ENCODE results near the gene FUBP3.

Gene FUBP3

DNA sequence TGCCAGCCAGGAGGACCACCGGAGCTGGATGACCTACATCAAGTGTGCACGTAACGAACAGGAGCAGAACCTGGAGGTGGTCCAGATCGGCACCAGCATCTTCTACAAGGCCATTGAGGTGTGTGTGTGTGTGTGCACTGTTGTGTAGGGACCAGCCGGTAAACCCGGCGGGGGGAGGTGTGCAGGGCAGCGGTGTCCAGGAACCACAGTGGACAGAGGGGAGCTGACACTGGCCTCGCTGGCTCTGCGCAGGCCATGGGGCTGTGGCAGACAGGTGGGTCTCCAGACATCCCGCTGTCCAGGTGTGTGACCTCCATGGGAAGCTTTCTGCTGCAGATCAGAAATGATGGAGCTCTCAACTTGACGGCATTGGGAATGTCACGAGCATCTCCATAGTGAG is 88.8 kb downstream of the FUBP3 start:
- Histone ChIP-seq H3K27ac (ENCODE audit: low read length) (no peak overlapping the region), H2AFZ (ENCODE audit: low read length) (no peak overlapping the region), H3K9ac (ENCODE audit: low read length) (no peak overlapping the region), H3F3A (ENCODE audit: insufficient read depth, low read length) (no peaks in the 10 kb centered on the region), H3K4me3 (ENCODE audit: low read length) (no peak overlapping the region), H3K9me2 (replicated peaks; ENCODE audit: insufficient read depth, low read length) (no peaks in the 10 kb centered on the region), H3K9me3 (replicated peaks; ENCODE audit: insufficient read depth, low read length) (no peaks in the 10 kb centered on the region), H3K4me1 (ENCODE audit: low read length) (no peaks in the 10 kb centered on the region), H4K20me1 (ENCODE audit: insufficient read depth, low read length) (no peaks in the 10 kb centered on the region), H3K27me3 (replicated peaks; ENCODE audit: insufficient read depth, low read length) (peaks cover 66% of the 10 kb centered on the region), H3K4me2 (ENCODE audit: low read depth, low read length) (no peak overlapping the region), H3K36me3 (replicated peaks; ENCODE audit: insufficient read depth, low read length) (no peaks in the 10 kb centered on the region), H3K79me2 (ENCODE audit: low read length) (no peaks in the 10 kb centered on the region)
- no peak for TF ChIP-seq EZH2 (optimal IDR thresholded peaks at IDR 0.05; ENCODE audit: low read depth, low read length)
- no peak for TF ChIP-seq EZH2phosphoT487 (IDR thresholded peaks at IDR 0.05; ENCODE audit: low read length)
- no peak for TF ChIP-seq CTCF (IDR thresholded peaks at IDR 0.05; ENCODE audit: low read length)
- no peak for DNase-seq

DNA sequence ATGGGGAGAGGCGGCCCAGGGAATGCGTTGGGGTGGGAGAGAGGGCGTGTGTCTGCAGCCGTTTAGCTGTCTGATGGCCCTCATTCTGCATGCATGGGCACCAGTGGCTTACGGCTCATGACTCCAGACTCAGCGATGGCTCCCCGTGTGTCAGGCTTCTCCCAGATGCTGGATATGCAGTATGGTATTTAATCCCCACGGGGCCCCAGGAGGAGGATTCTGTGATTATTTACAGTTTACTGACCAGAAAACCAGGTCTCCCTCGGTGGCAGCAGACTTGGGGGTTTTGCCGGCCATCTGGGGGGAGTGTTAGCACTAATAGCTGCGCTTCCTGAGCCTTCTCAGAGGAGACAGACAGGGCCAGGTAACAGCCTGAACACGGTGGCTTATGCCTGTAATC is 89.3 kb downstream of the FUBP3 start:
- Histone ChIP-seq H3K27me3 (replicated peaks; ENCODE audit: insufficient read depth, low read length) (peaks cover 61% of the 10 kb centered on the region), H3K4me2 (ENCODE audit: low read depth, low read length) (no peak overlapping the region)
- DNase-seq, result no peak

DNA sequence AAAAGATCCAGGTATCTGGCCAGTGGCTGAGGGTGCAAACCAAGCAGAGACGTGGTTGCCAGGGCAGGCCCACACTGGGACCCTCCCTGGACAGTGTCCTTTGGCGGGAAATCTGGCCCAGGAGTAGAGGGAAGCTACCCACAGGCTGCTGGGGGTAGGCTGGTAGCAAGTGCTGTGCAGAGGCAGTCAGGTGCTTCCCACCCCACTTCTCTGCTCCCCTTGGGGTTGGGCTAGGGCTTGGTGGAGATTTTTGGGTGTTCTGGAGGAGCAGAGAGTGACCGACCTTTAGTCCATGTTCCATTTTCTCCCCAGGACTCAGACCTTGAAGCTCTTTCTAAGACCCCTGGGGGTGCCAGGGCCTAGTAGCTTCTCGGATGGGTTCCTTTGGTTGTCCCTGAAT is 90.6 kb downstream of the FUBP3 start:
- Histone ChIP-seq H3K4me2 (ENCODE audit: low read depth, low read length) (no peak overlapping the region), H3K4me1 (ENCODE audit: low read length) (no peaks in the 10 kb centered on the region), H3K27ac (ENCODE audit: low read length) (no peak overlapping the region), H3K4me3 (ENCODE audit: low read length) (no peak overlapping the region), H3K9me3 (replicated peaks; ENCODE audit: insufficient read depth, low read length) (no peaks in the 10 kb centered on the region), H3F3A (ENCODE audit: insufficient read depth, low read length) (no peaks in the 10 kb centered on the region), H3K27me3 (replicated peaks; ENCODE audit: insufficient read depth, low read length) (peaks cover 48% of the 10 kb centered on the region), H3K9me2 (replicated peaks; ENCODE audit: insufficient read depth, low read length) (no peaks in the 10 kb centered on the region), H3K9ac (ENCODE audit: low read length) (no peak overlapping the region), H3K36me3 (replicated peaks; ENCODE audit: insufficient read depth, low read length) (no peaks in the 10 kb centered on the region), H4K20me1 (ENCODE audit: insufficient read depth, low read length) (no peaks in the 10 kb centered on the region), H2AFZ (ENCODE audit: low read length) (no peak overlapping the region), H3K79me2 (ENCODE audit: low read length) (no peaks in the 10 kb centered on the region)
- no peak for DNase-seq
- TF ChIP-seq EZH2phosphoT487 (IDR thresholded peaks at IDR 0.05; ENCODE audit: low read length) (no peak), CTCF (IDR thresholded peaks at IDR 0.05; ENCODE audit: low read length) (no peak), EZH2 (optimal IDR thresholded peaks at IDR 0.05; ENCODE audit: low read depth, low read length) (no peak)

More for the DNA sequence above, 89.3 kb downstream of the FUBP3 start:
- Histone ChIP-seq H3K9ac (ENCODE audit: low read length) (no peak overlapping the region), H3K27ac (ENCODE audit: low read length) (no peak overlapping the region), H3K79me2 (ENCODE audit: low read length) (no peaks in the 10 kb centered on the region), H3K4me1 (ENCODE audit: low read length) (no peaks in the 10 kb centered on the region), H3F3A (ENCODE audit: insufficient read depth, low read length) (no peaks in the 10 kb centered on the region), H3K9me2 (replicated peaks; ENCODE audit: insufficient read depth, low read length) (no peaks in the 10 kb centered on the region), H3K4me3 (ENCODE audit: low read length) (no peak overlapping the region), H3K9me3 (replicated peaks; ENCODE audit: insufficient read depth, low read length) (no peaks in the 10 kb centered on the region), H4K20me1 (ENCODE audit: insufficient read depth, low read length) (no peaks in the 10 kb centered on the region), H2AFZ (ENCODE audit: low read length) (no peak overlapping the region), H3K36me3 (replicated peaks; ENCODE audit: insufficient read depth, low read length) (no peaks in the 10 kb centered on the region)
- no peak for TF ChIP-seq EZH2phosphoT487 (IDR thresholded peaks at IDR 0.05; ENCODE audit: low read length)
- no peak for TF ChIP-seq EZH2 (optimal IDR thresholded peaks at IDR 0.05; ENCODE audit: low read depth, low read length)
- TF ChIP-seq CTCF (IDR thresholded peaks at IDR 0.05; ENCODE audit: low read length), result no peak

All from MM.1S (cell line).